KMS-11 (cell line): Measurements from ENCODE around the gene TTC16.

Experiments
- H2AFZ ChIP-seq: fragments of 200-600 bp; sonication (generic); 2 replicates; pipeline ENCODE4 v1.6.1; 2016; ENCODE audit warnings: antibody characterized with exemption, mixed run types, low read depth
- H3K27ac ChIP-seq: fragments of 200-600 bp; sonication (generic); 2 replicates; pipeline ENCODE4 v1.6.1; 2016; ENCODE audit warnings: mild to moderate bottlenecking, mixed run types
- H3K27me3 ChIP-seq: fragments of 200-600 bp; sonication (generic); 2 replicates; pipeline ENCODE4 v1.6.1; 2017; ENCODE audit warnings: mild to moderate bottlenecking, low read depth, mixed run types, moderate library complexity; ENCODE audit not compliant: insufficient read depth
- H3K36me3 ChIP-seq: fragments of 200-600 bp; sonication (generic); 2 replicates; pipeline ENCODE4 v1.6.1; 2017; ENCODE audit warnings: mild to moderate bottlenecking, mixed run types; ENCODE audit not compliant: insufficient read depth
- H3K4me1 ChIP-seq: fragments of 200-600 bp; sonication (generic); 2 replicates; pipeline ENCODE4 v1.6.1; 2016; ENCODE audit warnings: mild to moderate bottlenecking, low read depth, mixed run types; ENCODE audit not compliant: poor library complexity, severe bottlenecking
- H3K4me2 ChIP-seq: fragments of 200-600 bp; sonication (generic); 2 replicates; pipeline ENCODE4 v1.7.0; 2016; ENCODE audit warnings: mild to moderate bottlenecking, mixed run types
- H3K4me3 ChIP-seq: fragments of 200-600 bp; sonication (generic); IDR thresholded peaks from 2 replicates; pipeline ENCODE4 v1.6.1; 2017; ENCODE audit warnings: low read depth, low read length, mixed read lengths; ENCODE audit not compliant: insufficient read depth
- H3K79me2 ChIP-seq: fragments of 200-600 bp; sonication (generic); 2 replicates; pipeline ENCODE4 v1.6.1; 2016; ENCODE audit warnings: low read depth, mixed run types; ENCODE audit not compliant: insufficient read depth
- H3K9ac ChIP-seq: fragments of 200-600 bp; sonication (generic); 2 replicates; pipeline ENCODE4 v1.6.1; 2016; ENCODE audit warnings: mild to moderate bottlenecking, mixed run types
- H4K20me1 ChIP-seq: fragments of 200-600 bp; sonication (generic); 2 replicates; pipeline ENCODE4 v1.6.1; 2016; ENCODE audit warnings: mild to moderate bottlenecking, mixed run types; ENCODE audit not compliant: insufficient read depth
- CTCF ChIP-seq: fragments of 200-600 bp; sonication (generic); conservative IDR thresholded peaks from 2 replicates; pipeline ENCODE4 v1.6.1; 2017; ENCODE audit warnings: low read depth, mild to moderate bottlenecking, antibody characterized with exemption, low read length, moderate library complexity, mixed read lengths

The TTC16 gene

GRCh38 chr9:127693697-127694096 is 22.2 kb upstream of the TTC16 start:
- H3K4me1 ChIP-seq = no peaks in the 10 kb centered on the region
- H3K27me3 ChIP-seq = no peaks in the 10 kb centered on the region
- H4K20me1 ChIP-seq = no peaks in the 10 kb centered on the region
- no peak for TF ChIP-seq CTCF
- H2AFZ ChIP-seq = no peak overlapping the region
- no peak overlapping the region for H3K4me3 ChIP-seq
- H3K4me2 ChIP-seq = no peak overlapping the region
- H3K79me2 ChIP-seq = no peaks in the 10 kb centered on the region
- no peaks in the 10 kb centered on the region for H3K36me3 ChIP-seq
- H3K9ac ChIP-seq = no peak overlapping the region
- no peak overlapping the region for H3K27ac ChIP-seq

- H4K20me1 ChIP-seq = no peaks in the 10 kb centered on the region
- H3K27ac ChIP-seq = no peak overlapping the region
- no peak overlapping the region for H3K9ac ChIP-seq
- no peak for TF ChIP-seq CTCF
- no peaks in the 10 kb centered on the region for H3K4me1 ChIP-seq
- H2AFZ ChIP-seq = no peak overlapping the region
- H3K79me2 ChIP-seq = no peaks in the 10 kb centered on the region
- H3K27me3 ChIP-seq = no peaks in the 10 kb centered on the region
- no peak overlapping the region for H3K4me3 ChIP-seq
- no peak overlapping the region for H3K4me2 ChIP-seq
- no peaks in the 10 kb centered on the region for H3K36me3 ChIP-seq
These were observed 20.8 kb upstream of the TTC16 start for GRCh38 chr9:127694890-127695720.

- H3K4me3 ChIP-seq = no peak overlapping the region
- H3K9ac ChIP-seq = no peak overlapping the region
- H3K27me3 ChIP-seq = no peaks in the 10 kb centered on the region
- no peaks in the 10 kb centered on the region for H4K20me1 ChIP-seq
- H3K79me2 ChIP-seq = no peaks in the 10 kb centered on the region
- no peak overlapping the region for H2AFZ ChIP-seq
- peaks cover 13% of the 10 kb centered on the region for H3K4me1 ChIP-seq
- H3K4me2 ChIP-seq = no peak overlapping the region
- H3K36me3 ChIP-seq = no peaks in the 10 kb centered on the region
- no peak overlapping the region for H3K27ac ChIP-seq
- TF ChIP-seq CTCF = no peak
These were observed 18.3 kb upstream of the TTC16 start for GRCh38 chr9:127697575-127697974.

GRCh38 chr9:127698386-127698785 is 17.5 kb upstream of the TTC16 start:
- H3K27ac ChIP-seq = no peak overlapping the region
- peaks cover 13% of the 10 kb centered on the region for H3K4me1 ChIP-seq
- H3K27me3 ChIP-seq = no peaks in the 10 kb centered on the region
- H3K9ac ChIP-seq = no peak overlapping the region
- no peak overlapping the region for H2AFZ ChIP-seq
- no peaks in the 10 kb centered on the region for H3K79me2 ChIP-seq
- TF ChIP-seq CTCF = no peak
- H3K36me3 ChIP-seq = no peaks in the 10 kb centered on the region
- H4K20me1 ChIP-seq = no peaks in the 10 kb centered on the region
- H3K4me2 ChIP-seq = no peak overlapping the region
- H3K4me3 ChIP-seq = no peak overlapping the region
